ENCODE data around the gene SNX33. TPM values are rescaled to one million over a fixed set of nuclear protein-coding genes. Genes with fewer than 3 reads are reported as not detected.
A peak's percentile ranks its signal among the peaks of the same experiment; 100 is the strongest.

Gene SNX33
- total RNA-seq, 1 experiment from 2014 or later: 16.8 TPM

DNA sequence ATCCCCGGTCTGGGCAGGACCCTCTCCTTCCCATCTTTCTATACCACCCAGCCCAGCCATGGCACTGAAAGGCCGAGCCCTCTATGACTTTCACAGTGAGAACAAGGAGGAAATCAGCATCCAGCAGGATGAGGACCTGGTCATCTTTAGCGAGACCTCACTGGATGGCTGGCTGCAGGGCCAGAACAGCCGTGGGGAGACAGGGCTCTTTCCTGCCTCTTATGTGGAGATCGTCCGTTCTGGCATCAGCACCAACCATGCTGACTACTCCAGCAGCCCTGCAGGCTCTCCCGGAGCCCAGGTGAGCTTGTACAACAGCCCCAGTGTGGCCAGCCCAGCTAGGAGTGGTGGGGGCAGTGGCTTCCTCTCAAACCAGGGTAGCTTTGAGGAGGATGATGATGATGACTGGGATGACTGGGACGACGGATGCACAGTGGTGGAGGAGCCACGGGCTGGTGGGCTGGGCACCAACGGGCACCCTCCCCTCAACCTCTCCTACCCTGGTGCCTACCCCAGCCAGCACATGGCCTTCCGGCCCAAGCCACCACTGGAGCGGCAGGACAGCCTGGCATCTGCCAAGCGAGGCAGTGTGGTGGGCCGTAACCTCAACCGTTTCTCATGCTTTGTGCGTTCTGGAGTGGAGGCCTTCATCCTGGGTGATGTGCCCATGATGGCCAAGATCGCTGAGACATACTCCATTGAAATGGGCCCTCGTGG lies 1.5 kb downstream of the SNX33 start:
- Histone ChIP-seq H3K27me3 (ENCODE audit: low read length) (no peaks in the 10 kb centered on the region), H3K4me1 (ENCODE audit: insufficient read depth, low read length) (peaks cover 52% of the 10 kb centered on the region), H2AFZ (ENCODE audit: low read length) (0 out of 2 replicates have a peak overlapping the region, but pooled peaks have one; percentile 97), H3F3A (ENCODE audit: low read length, unreplicated experiment) (no peaks in the 10 kb centered on the region), H3K4me3 (ENCODE audit: low read length) (peak overlapping the region; percentile 93), H3K9ac (ENCODE audit: low read length) (peak overlapping the region; percentile 86; the same call in 1 of the 2 replicates), H3K79me2 (ENCODE audit: low read length) (peaks cover 62% of the 10 kb centered on the region), H3K9me2 (replicated peaks; ENCODE audit: low read length) (no peaks in the 10 kb centered on the region), H3K9me3 (ENCODE audit: low read length) (no peaks in the 10 kb centered on the region), H4K20me1 (ENCODE audit: low read length) (no peaks in the 10 kb centered on the region), H3K27ac (ENCODE audit: low read length) (no peak overlapping the region), H3K36me3 (ENCODE audit: low read depth, low read length) (no peaks in the 10 kb centered on the region), H3K4me2 (ENCODE audit: low read length) (peak overlapping the region; percentile 83)
- TF ChIP-seq EZH2 (IDR thresholded peaks at IDR 0.05; ENCODE audit: low read length, unreplicated experiment): no peak
- TF ChIP-seq, protein P1, sequence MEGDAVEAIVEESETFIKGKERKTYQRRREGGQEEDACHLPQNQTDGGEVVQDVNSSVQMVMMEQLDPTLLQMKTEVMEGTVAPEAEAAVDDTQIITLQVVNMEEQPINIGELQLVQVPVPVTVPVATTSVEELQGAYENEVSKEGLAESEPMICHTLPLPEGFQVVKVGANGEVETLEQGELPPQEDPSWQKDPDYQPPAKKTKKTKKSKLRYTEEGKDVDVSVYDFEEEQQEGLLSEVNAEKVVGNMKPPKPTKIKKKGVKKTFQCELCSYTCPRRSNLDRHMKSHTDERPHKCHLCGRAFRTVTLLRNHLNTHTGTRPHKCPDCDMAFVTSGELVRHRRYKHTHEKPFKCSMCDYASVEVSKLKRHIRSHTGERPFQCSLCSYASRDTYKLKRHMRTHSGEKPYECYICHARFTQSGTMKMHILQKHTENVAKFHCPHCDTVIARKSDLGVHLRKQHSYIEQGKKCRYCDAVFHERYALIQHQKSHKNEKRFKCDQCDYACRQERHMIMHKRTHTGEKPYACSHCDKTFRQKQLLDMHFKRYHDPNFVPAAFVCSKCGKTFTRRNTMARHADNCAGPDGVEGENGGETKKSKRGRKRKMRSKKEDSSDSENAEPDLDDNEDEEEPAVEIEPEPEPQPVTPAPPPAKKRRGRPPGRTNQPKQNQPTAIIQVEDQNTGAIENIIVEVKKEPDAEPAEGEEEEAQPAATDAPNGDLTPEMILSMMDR (conservative IDR thresholded peaks at IDR 0.05; ENCODE audit: low read depth, low read length): no peak
- no peak for TF ChIP-seq EZH2phosphoT487 (IDR thresholded peaks at IDR 0.05; ENCODE audit: borderline replicate concordance, low read length)
- intact Hi-C loops (cut with micrococcal nuclease): loop anchor here (5.0 to 10.0 kb wide), 2 partner anchors 197 to 284 kb away; partner anchors contain the start of genes MAN2C1 and SIN3A
- no peak for ATAC-seq
- no peak for DNase-seq
- CTCF ChIA-PET: no interaction called here
- no TSS peak for BruUV-seq (replicated peaks)
- POLR2A ChIA-PET (ENCODE audit: unreplicated experiment): no interaction called here

GRCh38 chr15:75649848-75650247 lies 2.1 kb downstream of the SNX33 start:
- Histone ChIP-seq H3K9me3 (ENCODE audit: low read length) (no peaks in the 10 kb centered on the region), H3K27ac (ENCODE audit: low read length) (no peak overlapping the region), H3K27me3 (ENCODE audit: low read length) (no peaks in the 10 kb centered on the region), H3K4me2 (ENCODE audit: low read length) (peak overlapping the region; percentile 83), H3K4me3 (ENCODE audit: low read length) (peak overlapping the region; percentile 52), H3F3A (ENCODE audit: low read length, unreplicated experiment) (no peaks in the 10 kb centered on the region), H4K20me1 (ENCODE audit: low read length) (no peaks in the 10 kb centered on the region), H3K9ac (ENCODE audit: low read length) (no peak overlapping the region), H3K79me2 (ENCODE audit: low read length) (peaks cover 68% of the 10 kb centered on the region), H2AFZ (ENCODE audit: low read length) (no peak overlapping the region), H3K36me3 (ENCODE audit: low read depth, low read length) (no peaks in the 10 kb centered on the region), H3K9me2 (replicated peaks; ENCODE audit: low read length) (no peaks in the 10 kb centered on the region), H3K4me1 (ENCODE audit: insufficient read depth, low read length) (peaks cover 52% of the 10 kb centered on the region)
- DNase-seq (no peak), ATAC-seq (no peak)
- BruUV-seq (replicated peaks): no TSS peak
- intact Hi-C loops (cut with micrococcal nuclease): loop anchor here (5.0 to 10.0 kb wide), 2 partner anchors 198 to 285 kb away; partner anchors contain the start of genes MAN2C1 and SIN3A
- ChIA-PET POLR2A (ENCODE audit: unreplicated experiment) (no interaction called here), CTCF (no interaction called here)
- TF ChIP-seq, protein P1 (conservative IDR thresholded peaks at IDR 0.05; ENCODE audit: low read depth, low read length): no peak
- TF ChIP-seq EZH2phosphoT487 (IDR thresholded peaks at IDR 0.05; ENCODE audit: borderline replicate concordance, low read length) (no peak), EZH2 (IDR thresholded peaks at IDR 0.05; ENCODE audit: low read length, unreplicated experiment) (no peak)

Measured in PC-3 (cell line).